HUDEP-2 (cell line): ENCODE data around the gene CA7.
"Not testable (repeated sequence)": the region's sequence is repeated elsewhere in the genome, so short reads cannot be mapped to it uniquely, and the experiment has no call there.

Experiments used
- DNase-seq, 76 experiments: peaks; one replicate each; lab custom pipeline; 2025; ENCODE audit not compliant: unreplicated experiment in 76 of 76; lab: John Stamatoyannopoulos, UW

The CA7 gene

DNA sequence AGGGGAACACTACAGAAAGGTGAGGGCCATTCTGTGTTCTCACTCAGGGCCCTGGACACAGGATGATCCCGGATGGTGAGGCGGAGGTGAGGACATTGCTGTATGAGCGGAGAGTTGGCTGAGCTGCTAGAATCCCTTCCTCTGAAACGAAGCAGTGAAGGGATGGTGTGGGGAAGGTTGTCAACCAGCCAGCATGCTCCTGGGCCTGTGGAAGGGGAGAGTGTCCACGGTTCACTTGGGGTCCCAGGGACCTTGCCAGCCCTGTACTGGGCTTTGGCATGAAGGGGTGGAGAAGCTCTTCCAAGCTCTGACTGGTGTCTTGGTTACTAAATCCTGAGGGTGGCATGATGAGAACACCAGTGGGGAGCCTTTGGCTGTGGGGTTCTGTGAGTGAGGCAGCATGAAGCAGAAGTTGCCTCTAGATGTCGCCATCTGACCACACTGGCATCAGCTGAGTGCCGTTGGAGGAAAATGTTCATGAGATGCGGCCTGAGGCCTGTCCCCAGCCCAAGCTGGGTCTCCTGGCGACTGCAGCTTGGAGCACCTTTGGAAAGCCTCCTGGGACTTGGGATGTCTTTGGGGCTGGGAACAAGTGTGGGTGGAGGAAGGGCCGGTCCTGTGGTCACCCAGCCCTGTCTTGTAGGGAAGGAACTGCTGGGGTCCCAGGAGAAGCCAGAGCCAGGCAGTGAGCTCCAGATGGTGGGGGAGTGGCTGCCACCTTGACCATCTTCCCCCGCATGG lies 50.9 kb downstream of the CA7 start:
- DNase-seq, result peak in 66 of 76 experiments; percentile 14 to 79 (median 54)

DNA sequence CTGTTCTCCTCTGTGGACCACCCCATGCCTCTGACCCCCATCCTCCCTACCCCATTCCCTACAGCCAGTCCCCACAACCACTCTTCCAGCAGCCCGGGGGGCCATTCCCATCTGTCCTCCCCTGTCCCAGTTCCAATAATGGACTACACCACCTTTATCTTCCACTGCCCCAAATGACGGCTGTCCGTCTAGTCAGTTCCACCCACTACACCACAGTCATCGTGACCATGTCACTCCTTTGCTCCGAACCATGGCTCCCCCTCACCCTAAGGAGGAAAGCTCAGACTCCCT lies 51.4 kb downstream of the CA7 start:
- DNase-seq, result no peak

DNA sequence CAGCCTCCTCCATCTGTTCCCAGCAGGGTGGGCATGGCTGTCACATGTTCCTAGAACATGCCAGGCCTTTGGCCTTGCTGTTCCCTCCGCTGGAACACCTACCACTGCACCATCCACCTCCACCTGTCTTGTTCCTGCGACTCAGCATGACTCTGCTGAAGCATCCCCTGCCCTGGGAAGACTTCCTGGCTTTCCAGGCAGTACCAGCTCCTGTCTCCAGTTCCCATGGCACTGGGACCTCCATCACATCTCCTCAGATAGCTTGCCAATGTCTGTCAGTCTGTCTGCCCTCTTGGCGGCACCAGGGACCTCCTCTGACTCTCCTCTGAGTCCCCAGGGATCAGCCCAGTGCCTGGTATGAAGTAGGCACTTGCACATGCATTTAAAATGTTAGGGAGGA lies 51.8 kb downstream of the CA7 start:
- no peak for DNase-seq

DNA sequence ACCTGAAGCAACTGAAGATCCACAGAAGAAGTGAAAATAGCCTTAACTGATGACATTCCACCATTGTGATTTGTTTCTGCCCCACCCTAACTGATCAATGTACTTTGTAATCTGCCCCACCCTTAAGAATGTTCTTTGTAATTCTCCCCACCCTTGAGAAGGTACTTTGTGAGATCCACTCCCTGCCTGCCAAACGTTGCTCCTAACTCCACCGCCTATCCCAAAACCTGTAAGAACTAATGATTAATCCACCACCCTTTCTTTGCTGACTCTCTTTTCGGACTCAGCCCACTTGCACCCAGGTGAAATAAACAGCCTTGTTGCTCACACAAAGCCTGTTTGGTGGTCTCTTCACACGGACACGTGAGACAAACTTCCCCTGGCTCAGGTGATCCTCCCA lies 52.5 kb downstream of the CA7 start:
- DNase-seq, result not testable (repeated sequence)

DNA sequence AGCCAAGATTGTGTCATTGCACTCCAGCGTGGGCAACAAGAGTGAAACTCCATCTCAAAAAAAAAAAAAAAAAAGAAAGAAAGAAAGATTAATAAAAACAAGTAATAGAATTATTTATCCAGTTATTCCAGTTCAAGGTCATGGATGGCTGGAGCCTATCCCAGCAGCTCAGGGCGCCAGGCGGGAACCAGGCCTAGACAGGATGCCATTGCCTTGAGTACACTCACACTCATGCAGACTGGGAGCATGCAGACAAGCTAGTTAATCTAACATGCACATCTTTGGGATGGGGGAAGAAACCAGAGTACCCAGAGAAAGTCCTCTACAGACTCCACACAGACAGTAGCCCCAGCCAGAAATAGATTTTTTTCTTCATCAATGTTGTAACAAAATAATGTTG lies 54.0 kb downstream of the CA7 start:
- DNase-seq, result no peak

DNA sequence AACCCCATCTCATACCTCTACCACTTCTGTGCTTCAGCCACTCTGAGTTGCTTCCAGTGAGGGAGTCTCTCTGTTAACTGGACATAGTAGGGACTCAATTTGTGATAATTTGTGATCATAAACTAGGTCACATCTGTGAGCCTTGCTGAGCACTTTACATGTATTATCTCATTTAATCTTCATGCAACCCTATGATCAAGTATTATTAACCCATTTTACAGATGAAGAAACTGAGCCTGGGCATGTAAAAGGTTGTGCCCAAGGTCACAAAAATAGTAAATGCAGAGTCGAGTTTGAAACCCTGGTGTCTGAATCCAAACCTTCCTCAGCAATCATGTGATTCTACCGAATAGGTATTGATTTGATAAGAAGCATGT lies 54.7 kb downstream of the CA7 start:
- no peak for DNase-seq

DNA sequence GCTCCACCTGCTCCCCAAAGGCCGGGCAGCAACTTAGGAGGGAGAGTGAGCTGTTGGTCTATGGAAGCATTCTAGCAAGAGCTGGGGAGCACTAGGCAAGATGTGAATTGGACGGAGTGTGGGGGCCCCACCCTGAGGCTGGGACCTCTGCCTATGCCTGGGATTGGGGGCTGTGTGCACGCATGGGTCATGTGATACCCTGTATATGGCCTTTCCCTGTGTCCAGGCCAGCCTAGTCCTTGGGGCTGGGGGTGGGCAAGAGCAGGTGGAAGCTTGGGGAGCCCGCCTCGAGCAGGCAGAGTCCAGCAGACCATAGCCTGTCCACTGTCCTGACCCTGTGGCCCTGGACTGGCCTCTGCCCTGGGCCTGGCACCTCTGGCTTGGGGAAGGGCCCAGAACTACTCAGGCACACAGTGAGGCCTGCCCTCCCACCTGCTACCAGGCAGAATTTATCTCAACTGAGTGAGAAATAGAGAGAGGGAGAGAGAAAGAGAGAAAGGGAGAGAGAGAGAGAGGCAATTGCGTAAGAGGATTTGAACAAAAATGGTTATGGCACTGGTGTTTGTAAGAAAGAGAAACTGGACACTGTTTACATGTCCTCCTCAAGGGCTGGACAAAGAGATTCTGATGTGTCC lies 55.2 kb downstream of the CA7 start:
- peak in 4 of 76 experiments; percentile 2 to 36 (median 10) for DNase-seq

DNA sequence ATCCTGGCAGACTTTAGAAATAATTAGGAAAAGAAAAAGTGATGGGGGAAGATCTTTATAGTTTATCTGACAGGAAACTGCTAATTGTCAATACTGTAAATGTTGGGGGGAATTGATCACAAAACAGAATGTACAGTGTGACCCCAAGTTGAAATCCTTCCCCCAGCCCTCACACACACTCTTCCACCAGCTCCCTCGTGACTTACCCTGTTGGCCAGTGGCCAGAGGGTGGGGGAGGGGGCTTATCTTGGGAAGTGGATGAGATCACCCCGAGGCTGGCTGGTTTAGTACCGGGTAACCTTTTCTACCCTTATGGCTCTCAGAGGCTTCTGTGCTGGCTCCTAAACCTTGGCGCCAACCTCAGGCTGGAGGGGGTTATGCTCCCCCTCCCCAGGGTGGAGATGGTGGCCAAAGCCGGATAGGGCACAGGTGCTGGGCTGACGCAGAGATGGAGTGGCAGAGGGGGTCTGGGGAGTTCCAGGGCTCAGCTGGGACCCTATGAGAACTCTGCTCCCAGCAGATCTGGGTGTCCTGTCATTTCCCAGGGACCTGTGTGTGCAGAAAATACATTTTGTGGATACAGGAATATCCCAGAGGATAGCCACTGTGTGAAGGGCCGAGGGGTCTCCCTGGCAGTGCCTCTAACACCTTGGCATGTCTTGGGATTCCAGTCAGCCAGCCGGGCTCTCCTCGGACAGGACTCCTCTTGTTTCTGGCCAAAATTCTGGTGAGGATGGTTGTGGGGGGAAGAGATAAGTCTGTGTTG lies 55.9 kb downstream of the CA7 start:
- DNase-seq, result peak in 74 of 76 experiments; percentile 40 to 93 (median 83)

DNA sequence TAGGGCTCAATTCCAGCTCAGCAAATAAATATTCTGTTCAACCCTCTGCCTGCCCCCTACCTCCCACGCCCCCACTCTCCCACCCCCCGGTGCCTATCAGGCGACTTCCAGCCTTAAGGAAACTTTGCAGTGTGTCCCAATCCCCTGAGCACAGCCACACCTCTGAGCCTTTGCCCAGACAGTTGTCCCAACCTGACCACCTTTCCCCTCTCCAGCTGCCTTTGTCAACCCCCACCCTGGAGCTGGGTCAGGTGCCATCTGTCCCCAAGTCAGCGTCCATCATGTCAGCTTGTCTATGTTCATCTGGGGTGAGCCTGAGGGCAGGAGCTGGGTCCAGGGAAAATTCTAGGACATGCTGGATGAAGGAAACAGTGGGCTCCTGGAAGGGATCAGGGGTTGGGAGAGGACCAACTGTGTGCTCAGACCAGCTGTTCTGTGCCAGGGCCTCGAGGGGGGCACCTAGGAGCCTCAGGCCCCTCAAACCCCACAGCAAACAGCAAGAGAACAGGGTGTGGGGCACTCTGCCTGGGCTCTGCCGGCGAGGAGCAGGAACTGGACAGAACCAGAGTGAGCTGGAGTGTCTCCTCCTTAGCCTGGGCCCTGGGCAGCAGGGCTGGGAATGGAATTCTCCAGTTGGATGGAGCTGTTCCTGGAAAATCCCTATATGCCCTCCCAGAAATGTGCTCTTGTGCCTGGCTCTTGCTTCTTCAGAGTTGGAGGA lies 56.7 kb downstream of the CA7 start:
- no peak for DNase-seq

DNA sequence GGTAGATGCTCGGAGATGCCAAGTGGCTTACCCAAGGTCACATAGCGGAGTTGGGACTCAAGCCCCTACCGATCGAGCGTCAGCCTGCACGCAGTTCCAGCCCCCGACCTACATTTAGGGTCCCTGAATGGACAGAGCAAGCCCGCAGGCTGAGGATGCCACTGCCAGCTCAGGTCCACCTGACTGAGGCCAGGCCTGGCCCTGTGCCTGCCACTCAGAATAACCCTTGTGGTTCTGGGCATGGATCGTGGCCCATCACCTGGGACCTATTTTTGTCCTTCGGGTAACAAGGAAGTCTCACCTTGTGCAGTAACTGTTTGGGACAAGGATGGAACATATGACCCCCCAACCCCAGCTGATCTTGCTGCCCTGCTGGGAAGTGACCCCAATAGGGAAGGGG lies 57.4 kb downstream of the CA7 start:
- DNase-seq, result no peak

DNA sequence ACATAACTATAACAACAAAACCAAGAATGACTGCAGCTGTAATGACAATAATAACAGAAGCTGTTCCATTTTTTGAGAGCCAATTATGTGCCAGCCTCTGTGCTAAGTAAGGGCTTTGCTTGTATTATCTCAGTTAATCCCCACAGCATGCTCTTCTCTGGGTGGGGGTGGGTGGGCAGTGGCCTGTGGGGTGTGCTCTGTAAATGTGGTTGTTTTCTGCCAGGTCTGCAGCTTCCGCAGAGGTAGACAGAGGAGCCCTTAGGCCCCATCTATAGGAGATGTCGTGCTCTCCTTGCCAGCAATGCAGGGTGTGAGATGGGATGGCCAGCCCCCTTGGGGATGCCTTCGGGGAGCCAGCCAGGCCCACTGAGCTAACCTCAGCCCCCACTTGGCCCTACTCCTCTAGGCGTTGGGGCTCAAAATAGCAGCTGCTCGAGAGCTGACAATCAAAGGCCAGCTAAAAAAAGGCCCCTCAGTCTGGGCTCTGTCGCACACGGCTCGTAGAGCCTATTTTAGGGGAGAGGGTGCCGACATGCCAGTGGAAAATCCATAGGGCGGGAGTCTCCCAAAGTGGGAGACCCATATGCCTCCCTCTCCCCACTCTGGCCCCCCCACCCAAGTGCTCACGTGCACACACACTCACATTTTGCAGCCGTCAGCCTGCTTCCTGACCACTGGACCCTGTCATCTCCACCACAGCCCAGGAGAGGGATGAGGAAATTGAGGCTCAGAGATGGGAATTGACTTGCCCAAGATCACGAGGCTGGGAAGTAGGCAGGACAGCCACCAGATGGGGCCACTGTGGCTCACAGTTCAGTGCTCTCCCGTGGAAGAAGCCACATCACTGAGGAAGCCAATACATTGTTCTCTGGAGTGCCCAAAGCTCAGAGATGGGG lies 58.7 kb downstream of the CA7 start:
- DNase-seq, result peak in 18 of 76 experiments; percentile 12 to 62 (median 42)
